ENCODE measurements around the gene SLC2A11.

GRCh38 chr22:23862103-23862502 is 4.4 kb downstream of the SLC2A11 start:
- TF ChIP-seq ZNF274 (IDR thresholded peaks at IDR 0.05; ENCODE audit: low read depth, low read length) (no peak), YY1 (IDR thresholded peaks at IDR 0.05; ENCODE audit: insufficient read depth, insufficient read length) (no peak), SUZ12 (IDR thresholded peaks at IDR 0.05; ENCODE audit: extremely low read depth, insufficient read depth, insufficient read length) (no peak)
